Measurements from ENCODE around the gene MAPK6.
A peak's percentile ranks its signal among the peaks of the same experiment; 100 is the strongest.
"Not testable (repeated sequence)": the region's sequence is repeated elsewhere in the genome, so short reads cannot be mapped to it uniquely, and the experiment has no call there.

The MAPK6 gene

DNA sequence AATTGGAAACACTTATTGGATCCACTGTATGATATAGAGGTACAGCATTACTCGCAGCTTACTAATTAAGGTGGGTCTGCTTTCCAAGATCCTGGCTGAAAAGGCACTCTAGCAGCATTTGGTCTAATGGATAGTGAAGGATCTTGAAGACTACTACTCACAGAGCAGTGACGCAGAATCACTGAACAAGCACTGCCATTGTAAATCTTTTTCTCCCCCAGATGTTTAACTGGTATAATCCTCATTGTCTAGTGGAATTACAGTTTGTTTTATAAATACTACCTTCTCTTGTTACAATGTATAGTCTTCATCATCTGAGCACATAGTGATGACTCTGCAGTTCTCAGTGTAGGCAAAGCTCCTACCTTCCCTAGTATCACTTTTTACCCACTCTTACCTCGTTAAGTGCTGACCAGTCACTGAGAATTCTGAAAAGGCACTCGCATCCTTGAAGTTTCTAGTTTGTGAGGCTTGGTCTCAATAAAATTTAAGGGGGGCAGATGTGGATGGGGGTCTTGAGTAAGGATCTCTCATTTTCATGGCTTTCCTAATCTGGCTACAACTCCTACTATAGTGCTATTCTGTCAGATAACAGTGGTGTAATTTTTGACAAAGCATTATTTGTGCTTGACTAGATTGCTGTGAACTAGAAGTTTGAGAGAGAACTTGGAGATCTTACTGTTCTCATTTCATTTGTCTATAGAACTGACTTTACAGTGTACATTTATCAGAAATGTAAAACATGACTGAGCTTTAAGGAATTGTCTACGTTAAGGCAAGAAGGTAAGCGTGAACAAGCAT, 23.2 kb downstream of the MAPK6 start:
- DNase-seq (ENCODE audit: low read depth in 2 of 2) = no peak

DNA sequence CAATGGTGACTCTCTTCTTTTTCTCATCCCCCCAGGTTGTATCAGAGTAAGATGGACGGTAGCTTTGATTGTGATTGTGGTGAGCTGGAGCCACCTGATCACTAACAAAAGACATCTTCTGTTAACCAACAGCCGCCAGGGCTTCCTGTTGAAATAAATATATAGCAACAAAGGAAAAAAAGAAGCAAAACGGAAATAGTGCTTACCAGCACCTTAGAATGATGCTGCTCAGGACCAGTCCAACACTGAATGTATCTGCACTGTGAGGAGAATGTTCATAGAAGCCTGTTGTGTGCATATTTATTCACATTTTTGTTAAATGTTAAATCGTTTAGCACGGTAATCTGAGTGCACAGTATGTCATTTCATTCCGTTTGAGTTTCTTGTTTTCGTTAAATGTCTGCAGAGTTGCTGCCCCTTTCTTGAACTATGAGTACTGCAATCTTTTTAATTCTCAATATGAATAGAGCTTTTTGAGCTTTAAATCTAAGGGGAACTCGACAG, 26.8 kb downstream of the MAPK6 start:
- not testable (repeated sequence) for DNase-seq (ENCODE audit: low read depth in 2 of 2)

DNA sequence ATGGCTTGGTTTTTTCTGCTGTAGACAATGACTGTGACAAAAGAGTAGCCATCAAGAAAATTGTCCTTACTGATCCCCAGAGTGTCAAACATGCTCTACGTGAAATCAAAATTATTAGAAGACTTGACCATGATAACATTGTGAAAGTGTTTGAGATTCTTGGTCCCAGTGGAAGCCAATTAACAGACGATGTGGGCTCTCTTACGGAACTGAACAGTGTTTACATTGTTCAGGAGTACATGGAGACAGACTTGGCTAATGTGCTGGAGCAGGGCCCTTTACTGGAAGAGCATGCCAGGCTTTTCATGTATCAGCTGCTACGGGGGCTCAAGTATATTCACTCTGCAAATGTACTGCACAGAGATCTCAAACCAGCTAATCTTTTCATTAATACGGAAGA, 27.5 kb downstream of the MAPK6 start:
- not testable (repeated sequence) for DNase-seq (ENCODE audit: low read depth in 2 of 2)

DNA sequence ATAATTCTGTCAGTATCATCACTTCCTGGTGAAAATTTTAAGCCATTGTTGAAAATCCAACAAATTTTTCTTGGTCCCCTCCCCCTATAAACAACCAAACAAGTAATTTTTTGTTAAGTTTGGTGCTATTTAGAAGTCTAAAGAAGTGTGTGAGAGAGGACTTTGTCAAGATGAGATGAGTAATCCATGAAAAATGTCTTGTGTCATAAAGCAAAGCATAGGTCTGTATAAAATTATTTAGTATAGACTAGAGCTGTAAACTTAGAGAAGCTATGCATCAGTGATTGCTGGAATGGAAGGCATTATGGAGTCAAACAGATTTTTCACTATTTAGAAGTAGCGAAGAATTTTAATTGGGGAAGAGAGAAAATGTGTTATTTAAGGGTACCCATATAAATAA, 31.4 kb downstream of the MAPK6 start:
- peak; percentile 42 to 49 for DNase-seq (ENCODE audit: low read depth in 2 of 2)

DNA sequence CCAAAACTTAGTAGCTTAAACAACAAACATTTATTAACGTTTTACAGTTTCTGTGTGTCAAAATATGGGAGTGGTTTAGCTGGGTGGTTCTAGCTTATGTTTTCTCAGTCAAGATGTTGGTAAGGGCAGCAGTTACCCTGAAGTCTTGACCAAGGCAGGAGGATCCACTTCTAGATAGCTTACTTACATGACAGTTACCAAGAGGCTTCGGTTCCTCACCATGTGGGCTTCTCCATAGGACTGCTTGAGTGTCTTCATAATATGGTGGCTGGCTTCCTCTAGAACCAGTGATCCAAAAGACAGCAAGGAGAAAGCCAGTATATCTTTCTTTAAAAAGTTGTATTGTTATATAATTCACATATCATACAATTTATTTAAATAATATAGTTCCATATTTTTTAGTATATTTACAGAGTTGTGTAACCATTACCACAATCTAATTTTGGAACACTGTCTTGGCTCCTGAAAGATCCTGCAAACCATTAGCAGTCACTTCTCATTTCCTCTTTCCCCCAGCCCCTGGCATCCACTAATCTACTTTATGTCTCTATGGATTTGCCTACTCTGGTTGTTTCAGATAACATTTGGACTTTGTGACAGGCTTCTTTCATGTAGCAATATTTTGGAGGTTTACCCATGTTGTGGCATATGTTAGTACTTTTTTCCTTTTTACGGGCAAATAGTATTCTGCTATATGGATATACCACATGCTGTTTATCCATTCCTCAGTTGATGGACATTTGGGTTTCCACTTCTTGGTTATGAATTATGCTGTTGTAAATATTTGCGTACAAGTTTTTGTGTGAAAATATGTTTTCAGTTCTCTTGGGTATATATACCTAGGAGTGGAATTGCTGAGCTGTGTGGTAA, 33.3 kb downstream of the MAPK6 start:
- DNase-seq (ENCODE audit: low read depth in 2 of 2) = no peak

DNA sequence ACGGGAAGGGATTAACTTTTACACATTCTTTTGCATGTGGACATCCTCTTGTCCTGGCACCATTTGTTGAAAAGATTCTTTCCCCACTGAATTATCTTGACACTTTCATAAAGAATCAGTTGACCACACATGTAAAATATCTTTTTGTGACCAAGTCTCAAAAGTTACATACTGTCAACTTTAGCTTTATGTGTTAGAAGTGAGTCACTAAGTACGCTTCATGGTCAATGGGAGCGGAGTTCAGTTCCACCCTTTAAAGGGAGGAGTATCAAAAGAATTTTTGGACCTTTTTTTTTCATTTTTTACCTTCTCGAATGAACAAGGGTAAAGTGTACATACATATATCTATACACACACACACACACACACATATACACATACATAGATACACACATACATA, 35.4 kb downstream of the MAPK6 start:
- DNase-seq (ENCODE audit: low read depth in 2 of 2) = no peak

DNA sequence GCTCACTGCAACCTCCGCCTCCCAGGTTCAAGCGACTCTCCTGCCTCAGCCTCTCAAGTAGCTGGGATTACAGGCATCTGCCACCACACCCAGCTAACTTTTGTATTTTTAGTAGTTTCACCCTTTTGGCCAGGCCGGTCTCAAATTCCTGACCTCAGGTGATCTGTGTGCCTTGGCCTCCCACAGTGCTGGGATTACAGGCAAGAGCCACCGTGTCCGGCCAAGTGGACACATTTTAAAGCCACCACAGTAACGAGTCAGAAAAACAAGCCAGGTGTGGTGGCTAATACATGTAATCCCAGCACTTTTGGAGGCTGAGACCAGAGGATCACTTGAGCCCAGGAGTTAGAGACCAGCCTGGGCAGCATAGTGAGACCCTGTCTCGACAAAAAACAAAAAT, 35.8 kb downstream of the MAPK6 start:
- DNase-seq (ENCODE audit: low read depth in 2 of 2) = not testable (repeated sequence)

DNA sequence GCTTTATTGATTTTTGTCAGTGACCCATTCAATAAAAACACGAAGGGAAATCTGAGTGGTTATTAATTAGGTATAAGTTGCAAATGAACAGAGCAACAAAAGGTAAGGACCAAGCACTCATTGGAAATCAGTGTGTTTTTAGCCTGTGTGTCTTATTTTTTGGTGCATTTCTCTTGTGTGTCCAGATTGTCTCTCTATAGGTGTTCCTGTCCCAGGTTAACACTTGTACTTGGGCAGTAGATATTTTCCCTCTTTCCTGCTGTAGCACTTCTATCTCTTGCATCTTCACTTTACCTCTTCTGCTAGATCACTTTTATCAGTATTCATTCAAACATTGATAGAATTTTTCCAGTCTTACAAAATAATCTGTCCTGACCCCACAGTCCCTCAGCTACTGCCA, 37.0 kb downstream of the MAPK6 start:
- DNase-seq (ENCODE audit: low read depth in 2 of 2) = no peak

DNA sequence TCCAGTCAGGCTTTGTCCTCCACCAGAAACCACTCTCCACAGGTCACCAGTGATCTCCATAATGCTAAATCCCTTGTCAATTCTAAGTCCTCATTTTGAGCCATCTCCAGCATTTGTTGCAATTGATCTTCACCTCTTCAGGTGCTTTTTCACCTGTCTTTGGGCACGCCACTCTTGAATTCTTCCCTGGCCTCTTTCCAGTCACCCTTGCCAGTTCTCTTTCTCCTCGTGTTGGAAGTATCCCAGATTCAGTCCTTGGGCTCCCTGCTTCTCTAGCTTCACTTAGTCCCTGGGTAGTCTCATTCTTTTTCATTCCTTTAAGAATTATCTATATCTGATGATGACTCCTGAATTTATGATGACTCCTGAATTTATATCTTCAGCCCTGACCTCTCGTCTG, 37.5 kb downstream of the MAPK6 start:
- no peak for DNase-seq (ENCODE audit: low read depth in 2 of 2)

DNA sequence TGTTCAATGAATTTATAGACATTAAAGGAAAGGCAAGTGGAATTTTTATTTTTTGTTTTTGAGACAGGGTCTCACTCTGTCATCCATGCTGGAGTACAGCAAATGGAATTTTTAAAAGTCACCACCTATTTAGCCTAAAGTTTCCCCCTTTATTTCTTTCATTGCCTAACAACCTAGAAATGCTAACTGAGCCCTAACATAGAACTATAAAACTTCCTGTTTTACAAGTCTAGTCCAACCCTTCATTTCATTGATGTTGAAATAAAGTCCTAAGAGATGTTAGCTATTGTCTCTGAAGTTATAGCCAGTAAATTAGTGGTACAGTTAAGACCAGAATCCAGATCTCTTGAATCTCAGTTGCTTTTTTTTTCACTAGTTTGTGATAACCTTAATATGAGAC, 39.0 kb downstream of the MAPK6 start:
- DNase-seq (ENCODE audit: low read depth in 2 of 2) = no peak

DNA sequence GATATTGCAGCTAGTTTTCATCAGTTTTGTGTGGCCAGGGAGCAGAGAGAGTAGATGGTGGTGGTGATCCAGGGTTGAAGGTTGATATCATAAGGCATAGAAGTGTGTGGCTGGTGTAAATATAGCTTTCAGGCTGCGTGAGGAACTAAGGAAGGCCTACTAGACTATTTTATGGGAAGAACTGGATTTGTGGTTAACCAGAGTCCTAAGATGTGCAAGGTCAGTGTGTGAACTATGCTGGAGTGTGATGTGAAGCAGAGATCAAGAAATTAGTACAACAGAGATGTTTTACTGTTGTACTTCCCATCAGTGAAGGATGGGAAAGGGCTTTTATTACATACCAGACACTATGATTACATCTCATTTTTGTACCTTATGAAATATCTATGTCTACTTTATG, 41.5 kb downstream of the MAPK6 start:
- no peak for DNase-seq (ENCODE audit: low read depth in 2 of 2)

DNA sequence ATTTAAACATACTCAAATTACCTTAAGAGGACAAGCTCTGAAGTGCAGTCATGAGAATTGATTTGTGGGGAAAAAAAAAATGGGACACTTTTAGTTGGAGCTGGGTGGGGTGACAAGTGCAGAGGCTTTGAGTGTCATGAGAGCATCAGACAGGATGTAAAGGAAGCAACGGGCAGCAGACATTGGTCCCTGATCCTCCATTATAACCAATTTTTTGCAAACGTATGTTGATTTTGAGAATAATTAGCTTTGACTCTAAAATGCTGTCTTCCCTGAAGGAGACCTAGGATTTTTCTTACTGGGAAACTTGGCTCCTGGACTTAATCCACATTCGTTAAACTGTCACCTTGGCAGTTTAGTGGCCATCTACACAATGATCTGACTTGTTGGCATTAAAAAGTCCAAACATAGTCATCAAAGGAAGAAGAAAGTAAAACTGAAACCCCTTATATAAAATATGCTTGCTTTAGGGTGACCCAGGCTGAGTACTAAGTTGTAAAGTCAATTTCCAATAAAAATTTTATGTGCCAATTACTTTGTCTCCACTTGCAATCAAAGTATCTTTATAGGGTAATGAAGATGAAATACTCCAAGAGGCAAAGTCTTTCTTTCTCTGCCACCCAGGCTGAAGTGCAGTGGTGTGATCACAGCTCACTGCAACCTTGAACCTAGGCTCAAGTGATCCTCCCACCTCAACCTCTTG, 48.0 kb downstream of the MAPK6 start:
- no peak for DNase-seq (ENCODE audit: low read depth in 2 of 2)

DNA sequence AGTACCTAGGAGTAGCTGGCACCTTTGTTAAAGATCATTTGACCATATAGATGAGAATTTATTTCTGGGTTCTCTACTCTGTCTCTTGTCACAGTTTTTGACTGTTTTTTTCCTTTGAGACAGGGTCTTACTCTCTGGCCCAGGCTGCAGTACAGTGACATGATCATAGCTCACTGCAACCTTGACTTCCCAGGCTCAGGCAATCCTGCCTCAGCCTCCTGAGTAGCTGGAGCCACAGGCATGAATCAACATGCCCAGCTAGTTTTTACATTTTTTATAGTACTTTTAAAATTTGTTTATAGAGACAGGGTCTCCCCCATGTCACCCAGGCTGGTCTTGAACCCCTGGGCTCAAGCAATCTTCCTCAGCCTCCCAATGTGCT, 48.5 kb downstream of the MAPK6 start:
- DNase-seq (ENCODE audit: low read depth in 2 of 2) = no peak

DNA sequence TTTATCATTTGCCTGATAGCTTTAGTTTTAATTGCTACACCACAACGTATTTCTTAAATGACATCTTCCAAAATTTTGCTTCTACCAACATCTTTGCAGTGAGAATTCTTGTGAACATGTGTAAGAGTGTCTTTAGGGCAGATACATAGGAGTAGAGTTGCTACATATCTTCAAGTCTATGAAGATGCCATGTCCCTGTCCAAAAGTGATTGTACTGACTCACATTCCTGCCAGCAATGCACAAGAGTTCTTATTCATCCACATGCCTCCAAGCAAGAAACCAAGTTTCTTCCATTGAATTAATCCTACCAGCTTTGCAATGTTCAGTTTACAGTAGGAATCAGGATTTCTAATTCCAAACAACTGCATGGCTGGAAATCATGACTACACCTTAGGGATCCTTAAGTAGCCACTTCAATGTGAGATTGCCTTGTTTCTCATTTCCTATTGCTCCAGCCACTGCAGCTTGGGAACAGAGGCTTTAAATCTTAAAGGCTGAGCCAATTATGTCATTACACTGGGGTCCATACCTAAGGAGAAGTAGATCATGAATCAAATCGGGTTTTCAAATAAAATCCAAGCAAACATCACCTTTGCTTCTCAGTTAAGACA, 49.1 kb downstream of the MAPK6 start:
- no peak for DNase-seq (ENCODE audit: low read depth in 2 of 2)

DNA sequence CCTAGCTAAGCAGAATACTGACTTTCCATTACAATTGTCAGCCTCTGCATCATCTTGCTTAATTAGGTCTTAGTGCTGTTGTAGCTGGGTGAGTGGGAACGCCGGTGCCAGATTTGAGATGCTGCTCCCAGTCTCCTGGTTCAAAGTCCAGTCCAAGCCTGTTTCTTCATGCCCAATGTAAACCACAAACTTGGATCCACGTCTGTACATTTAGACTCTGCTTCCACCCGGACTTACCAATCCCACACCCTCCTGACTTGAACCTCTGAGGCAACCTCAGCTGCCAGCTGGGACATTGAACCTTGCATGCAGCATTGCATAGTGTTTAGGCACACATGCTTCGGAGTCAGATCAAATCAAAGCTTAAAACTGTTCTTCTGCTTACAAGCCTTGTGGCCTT, 50.5 kb downstream of the MAPK6 start:
- DNase-seq (ENCODE audit: low read depth in 2 of 2) = no peak

DNA sequence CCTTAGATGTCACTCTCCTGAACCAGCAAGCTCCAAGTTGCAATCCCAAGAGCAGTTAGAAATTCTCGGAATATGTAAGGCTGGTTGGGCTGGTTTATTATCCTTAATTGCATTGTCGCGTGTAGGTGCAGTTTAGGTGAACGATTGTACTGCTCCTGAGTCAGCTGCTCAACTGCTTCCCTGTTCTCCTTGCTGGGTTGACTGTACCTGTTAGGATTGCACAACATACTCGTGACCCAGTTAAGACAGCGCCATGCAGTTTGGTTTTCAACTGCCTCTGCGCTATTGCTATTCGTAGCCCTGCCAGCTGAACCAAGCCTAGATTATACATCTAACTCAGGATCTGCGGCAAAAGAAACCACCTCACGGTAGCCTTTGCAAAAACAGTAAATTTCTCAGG, 52.6 kb downstream of the MAPK6 start:
- DNase-seq (ENCODE audit: low read depth in 2 of 2) = no peak

DNA sequence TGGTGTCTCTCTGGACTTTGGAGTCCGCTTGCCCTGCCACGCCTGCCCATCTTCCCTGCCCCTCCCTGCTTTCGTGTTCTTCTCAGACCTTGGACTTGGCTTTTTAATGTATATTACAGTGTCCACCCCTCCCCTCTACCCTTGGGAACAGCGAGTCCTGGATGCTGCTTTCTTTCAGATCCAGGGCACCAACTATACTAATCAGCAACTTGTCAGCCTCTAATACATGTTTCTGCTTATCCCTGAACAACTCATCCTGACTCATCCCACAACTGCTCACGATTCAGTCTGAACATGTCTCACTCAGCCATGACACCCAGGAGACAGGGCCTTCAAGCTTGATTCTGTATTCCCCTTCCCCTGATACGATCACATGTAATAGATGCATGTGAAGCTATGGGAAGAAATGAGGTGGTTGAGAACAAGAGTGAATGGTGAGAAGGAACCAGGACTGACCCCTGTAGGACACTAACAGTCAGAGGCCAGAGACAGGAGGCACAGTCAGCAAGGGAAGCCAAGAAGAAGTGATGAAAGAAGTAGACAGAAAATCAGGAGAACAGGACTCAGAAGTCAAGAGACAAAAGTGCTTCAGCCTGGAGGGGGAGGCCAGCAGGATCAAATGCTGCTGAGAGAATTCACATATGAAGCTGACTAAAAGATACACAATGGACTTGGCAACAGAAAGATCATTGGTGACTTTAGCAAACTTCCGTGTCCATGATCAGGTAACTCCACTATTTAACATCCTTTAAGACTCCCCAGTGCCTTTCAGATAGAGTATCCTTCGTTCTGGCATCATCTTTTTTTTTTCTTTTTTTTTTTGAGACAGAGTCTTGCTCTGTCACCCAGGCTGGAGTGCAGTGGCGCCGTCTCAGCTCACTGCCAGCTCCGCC, 58.1 kb downstream of the MAPK6 start:
- peak; percentile 62 to 64 for DNase-seq (ENCODE audit: low read depth in 2 of 2)

DNA sequence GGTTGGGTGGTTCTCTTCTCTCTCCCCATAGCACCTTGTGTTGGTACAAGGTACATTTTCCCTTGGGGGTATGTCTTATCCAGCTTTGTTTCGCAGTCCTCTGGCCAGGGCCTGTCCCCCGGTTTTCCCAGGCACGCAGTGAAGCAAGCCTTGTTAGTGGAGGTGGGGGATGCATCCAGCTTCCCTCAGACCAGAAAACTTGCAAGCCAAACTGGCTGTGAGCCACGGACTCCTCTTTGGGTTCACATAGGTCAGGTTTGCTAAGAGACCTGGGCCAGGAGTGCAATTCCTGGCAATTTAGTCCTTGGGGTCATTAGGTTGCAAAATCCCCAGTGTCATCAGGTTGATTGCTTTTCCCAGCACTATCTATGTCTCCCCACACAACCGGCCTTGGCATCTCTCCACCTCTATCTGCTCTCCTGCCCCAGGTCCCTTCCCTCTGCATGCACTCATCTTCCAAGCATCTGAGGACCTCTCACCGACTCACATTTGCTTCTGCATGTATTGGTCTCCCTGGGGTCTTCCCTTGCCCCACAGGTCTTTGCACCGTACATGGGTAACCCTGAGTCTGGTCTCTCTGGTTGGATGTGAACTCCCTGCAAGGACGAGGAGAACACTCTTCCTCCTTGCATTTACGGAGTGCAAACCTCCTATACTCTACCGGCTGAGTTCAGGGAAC, 59.3 kb downstream of the MAPK6 start:
- DNase-seq (ENCODE audit: low read depth in 2 of 2) = no peak

DNA sequence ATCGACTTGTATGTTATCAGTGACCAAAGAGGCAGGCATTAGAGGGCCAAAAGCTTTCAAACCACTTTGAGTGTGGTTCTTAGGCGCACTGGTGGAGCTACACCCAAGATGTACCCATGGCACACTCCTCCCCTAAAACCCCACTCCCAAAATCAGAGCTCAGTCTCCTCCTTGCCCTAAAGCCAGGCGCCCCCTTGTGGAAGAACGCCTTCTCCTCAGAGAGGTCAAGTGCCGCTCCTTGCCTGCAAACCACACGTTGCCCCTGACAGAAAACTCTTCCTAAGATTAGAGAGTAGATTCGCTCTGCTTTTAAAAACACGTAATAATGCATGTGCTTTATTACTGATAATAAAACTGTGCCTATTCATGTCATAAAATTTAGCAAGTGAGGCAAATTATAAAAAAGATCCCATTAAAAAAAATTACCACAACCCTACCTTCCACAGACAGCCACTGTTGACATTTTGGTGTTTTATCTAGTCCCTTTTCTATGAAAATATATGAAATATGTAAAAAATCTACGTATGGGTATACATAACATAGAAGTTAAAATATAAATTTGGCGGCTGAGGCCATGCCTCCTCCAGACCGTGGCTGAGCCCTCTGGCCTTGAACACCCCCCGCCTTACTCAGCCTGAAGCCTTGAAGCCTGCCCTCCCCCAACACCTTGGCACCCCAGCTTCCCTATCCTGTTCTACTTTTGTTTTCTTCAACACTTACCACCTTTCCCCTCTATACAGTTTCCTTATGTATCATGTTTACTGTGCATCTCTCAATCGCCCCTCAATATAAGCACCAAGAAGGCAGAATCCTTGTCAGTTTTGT, 60.1 kb downstream of the MAPK6 start:
- DNase-seq (ENCODE audit: low read depth in 2 of 2) = peak in 1 of 2 experiments; percentile 31

All from fibroblast of skin of left quadriceps (primary cell).